Measurements from ENCODE around the gene SHISAL2A. TPM values are rescaled to one million over a fixed set of nuclear protein-coding genes. Genes with fewer than 3 reads are reported as not detected.
A peak's percentile ranks its signal among the peaks of the same experiment; 100 is the strongest.

SHISAL2A gene
- total RNA-seq, 1 donor = not detected

DNA sequence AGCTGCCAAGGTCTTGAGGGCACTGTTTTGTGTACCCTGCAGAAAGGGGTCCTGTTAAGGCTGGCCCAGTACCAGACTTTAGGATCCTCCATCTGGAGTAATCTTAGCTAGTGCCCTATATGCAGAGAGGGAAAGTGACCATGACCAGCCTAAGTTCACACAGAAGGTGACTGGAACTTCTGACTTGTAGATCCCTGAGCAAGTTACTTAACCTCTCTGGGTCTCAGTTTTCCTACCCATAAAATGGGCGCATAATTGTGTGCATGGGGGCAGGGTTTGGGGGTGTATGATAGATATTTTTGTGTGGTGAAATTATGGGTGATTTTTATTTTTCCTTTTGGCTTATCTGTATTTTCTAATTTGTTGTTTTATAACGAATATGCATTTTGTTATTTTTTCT lies 3.3 kb upstream of the SHISAL2A start:
- no peak for DNase-seq (ENCODE audit: low read depth)
- TF ChIP-seq, protein P1, sequence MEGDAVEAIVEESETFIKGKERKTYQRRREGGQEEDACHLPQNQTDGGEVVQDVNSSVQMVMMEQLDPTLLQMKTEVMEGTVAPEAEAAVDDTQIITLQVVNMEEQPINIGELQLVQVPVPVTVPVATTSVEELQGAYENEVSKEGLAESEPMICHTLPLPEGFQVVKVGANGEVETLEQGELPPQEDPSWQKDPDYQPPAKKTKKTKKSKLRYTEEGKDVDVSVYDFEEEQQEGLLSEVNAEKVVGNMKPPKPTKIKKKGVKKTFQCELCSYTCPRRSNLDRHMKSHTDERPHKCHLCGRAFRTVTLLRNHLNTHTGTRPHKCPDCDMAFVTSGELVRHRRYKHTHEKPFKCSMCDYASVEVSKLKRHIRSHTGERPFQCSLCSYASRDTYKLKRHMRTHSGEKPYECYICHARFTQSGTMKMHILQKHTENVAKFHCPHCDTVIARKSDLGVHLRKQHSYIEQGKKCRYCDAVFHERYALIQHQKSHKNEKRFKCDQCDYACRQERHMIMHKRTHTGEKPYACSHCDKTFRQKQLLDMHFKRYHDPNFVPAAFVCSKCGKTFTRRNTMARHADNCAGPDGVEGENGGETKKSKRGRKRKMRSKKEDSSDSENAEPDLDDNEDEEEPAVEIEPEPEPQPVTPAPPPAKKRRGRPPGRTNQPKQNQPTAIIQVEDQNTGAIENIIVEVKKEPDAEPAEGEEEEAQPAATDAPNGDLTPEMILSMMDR (IDR thresholded peaks at IDR 0.05; ENCODE audit: insufficient read depth, low read length) = no peak
- H3K4me3 ChIP-seq (ENCODE audit: low read depth, low read length) = no peak overlapping the region

DNA sequence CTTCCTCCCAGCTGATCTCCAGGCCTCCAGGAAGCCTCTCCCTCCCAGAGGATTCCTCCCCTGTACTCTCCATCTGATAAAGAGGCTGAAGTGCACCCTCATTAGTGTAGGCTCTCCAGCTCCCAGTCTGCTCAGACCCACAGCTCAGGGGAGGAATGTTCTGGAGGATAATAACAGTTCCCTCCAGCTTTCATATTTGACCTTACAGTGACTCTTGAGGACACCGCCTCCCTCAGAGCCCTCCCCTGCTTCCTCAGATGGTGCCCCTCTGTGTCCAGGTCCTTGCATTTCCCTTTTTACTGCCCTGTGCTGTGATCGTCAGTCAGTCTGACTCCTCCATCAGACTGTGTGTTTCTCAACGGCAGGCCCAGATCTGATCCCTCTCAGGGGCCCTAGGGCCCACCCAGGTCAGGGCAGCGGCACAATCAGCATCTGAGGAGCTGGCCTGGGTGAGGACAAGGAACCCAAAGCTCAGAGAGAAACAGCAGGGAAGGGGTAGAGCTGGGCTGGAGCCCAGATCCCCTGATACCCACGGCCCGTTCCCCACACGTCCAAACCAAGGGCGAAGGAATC lies 1.1 kb upstream of the SHISAL2A start:
- TF ChIP-seq, protein P1 (IDR thresholded peaks at IDR 0.05; ENCODE audit: insufficient read depth, low read length) = no peak
- peak; percentile 11 for DNase-seq (ENCODE audit: low read depth)
- no peak overlapping the region for H3K4me3 ChIP-seq (ENCODE audit: low read depth, low read length)

DNA sequence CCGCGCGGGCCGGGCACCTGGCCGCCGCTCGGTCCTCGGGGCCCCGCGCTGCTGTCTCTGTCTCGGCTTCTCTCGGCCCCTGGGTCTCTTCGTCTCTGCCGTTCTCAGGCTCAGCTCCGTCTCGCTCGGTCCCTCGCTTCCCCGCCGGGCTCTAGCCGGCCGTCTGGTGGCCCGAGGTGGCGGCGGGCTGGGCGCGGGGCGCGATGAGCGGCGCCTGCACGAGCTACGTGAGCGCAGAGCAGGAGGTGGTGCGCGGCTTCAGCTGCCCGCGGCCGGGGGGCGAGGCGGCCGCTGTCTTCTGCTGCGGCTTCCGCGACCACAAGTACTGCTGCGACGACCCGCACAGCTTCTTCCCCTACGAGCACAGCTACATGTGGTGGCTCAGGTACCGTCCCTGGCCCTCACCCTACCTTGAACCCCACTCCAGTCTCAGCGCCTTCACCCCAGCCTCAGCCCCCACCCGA lies 355 bp downstream of the SHISAL2A start:
- TF ChIP-seq, protein P1 (IDR thresholded peaks at IDR 0.05; ENCODE audit: insufficient read depth, low read length) = no peak
- peak overlapping the region; percentile 33 for H3K4me3 ChIP-seq (ENCODE audit: low read depth, low read length)
- no peak for DNase-seq (ENCODE audit: low read depth)

DNA sequence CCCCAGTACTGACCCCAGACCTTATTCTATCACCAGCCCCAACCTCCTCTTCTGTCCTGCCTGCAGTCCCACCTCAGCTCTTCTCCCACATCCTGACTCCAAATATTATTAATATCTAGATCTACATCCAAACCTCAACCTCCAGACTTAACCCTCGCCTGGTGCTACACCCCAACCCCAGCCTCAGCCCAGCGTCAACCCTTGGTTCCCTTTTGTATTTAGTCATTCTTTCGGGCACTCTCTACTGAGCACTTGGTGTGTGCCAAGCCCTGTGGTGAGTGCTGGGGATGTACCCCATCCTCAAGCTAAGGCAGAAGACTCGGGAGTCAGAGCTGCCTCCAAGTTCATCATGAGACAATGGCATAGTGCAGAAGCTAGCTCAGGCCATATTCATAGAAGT lies 1.1 kb downstream of the SHISAL2A start:
- H3K4me3 ChIP-seq (ENCODE audit: low read depth, low read length) = no peak overlapping the region
- TF ChIP-seq, protein P1 (IDR thresholded peaks at IDR 0.05; ENCODE audit: insufficient read depth, low read length) = no peak
- DNase-seq (ENCODE audit: low read depth) = no peak

DNA sequence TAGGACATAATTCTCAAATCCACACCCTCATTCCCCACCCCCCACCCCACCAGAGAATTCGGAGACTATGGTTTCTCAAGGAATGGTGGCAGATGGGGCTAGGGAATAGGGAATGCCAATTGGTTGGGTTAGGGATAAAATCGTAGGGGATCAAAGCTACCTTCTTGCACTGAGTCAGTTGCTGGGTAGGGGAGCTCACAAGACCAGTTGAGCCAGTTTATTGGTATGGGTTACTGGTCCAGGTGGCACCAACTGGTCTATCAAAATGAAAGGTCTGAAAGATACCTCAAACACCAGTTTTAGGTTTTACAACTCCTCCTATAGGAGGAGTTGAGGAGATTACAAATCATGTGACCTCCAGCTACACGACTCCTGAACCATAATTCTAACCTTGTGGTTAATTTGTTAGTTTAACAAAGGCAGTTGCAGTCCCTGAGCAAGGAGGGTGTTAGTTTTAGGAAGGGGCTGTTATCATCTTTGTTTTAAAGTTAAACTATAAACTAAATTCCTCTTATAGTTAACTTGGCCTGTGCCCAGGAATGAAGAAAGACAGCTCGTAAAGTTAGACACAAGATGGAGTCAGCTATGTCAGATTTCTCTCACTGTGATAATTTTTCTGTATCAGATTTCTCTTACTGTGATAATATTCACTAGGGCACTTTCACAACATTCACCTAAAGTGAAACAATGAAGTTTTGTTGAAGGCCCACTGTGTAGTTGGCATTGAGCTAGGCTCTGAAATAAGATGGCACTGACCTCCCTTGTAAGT lies 2.5 kb downstream of the SHISAL2A start:
- TF ChIP-seq, protein P1 (IDR thresholded peaks at IDR 0.05; ENCODE audit: insufficient read depth, low read length) = no peak
- no peak overlapping the region for H3K4me3 ChIP-seq (ENCODE audit: low read depth, low read length)
- no peak for DNase-seq (ENCODE audit: low read depth)

DNA sequence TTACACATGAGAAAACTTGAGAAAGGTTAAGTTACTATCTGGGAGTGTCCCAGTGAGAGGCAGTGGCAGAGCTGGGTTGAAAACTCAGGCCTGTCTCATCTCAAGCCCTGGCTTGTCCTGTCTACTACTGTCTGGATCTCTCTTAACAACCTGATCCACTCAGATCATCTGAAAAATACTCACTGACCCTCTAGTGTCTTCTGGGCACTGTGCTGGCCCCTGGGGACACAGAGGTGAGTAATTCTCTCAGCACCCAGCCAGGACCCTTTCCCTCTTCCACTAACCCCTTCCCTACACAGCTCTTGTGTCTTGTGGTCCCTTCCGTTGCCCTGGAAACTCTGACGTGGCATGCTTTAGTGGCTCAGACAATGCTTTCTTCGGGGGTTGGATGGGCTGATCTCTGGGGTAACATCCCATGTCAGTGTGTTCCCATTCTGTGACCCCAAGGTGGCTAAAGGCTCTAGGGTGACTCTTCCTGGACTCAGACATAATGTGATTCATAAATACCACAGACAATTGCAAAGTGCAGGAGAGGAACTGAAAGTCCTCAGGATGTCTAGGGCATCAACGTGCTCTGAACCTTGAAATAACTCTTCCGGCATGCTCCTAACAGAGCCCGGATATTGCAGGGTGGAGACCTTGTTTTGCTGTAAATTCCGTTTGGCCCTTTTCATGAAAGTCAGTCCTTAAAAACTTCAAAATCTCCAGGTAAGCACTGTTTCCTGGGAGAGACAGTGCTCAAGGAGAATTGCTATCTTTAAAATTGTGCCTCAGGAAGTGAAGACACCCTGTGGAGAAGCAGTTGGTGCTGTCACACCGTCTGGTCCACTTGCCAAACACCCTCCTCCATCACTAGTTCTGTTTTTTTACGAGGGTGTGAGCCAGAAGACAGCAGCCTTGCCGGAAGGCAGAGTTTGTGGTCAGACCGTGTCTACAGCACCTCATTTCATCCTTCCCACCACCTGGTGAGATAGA lies 4.0 kb downstream of the SHISAL2A start:
- TF ChIP-seq, protein P1 (IDR thresholded peaks at IDR 0.05; ENCODE audit: insufficient read depth, low read length) = no peak
- DNase-seq (ENCODE audit: low read depth) = no peak
- no peak overlapping the region for H3K4me3 ChIP-seq (ENCODE audit: low read depth, low read length)
